Activated T-cell treated with anti-CD3 and anti-CD28 coated beads, Interleukin-2, amount 50 U/mL, for 24 hours (primary cell): ENCODE results near the gene CAT.
"Not testable (repeated sequence)": the region's sequence is repeated elsewhere in the genome, so short reads cannot be mapped to it uniquely, and the experiment has no call there.

ENCODE experiments used
- DNase-seq: peaks from one replicate; pipeline ENCODE4 v3.0.0-alpha.2; 2020
- H3K27ac Mint-ChIP-seq: 2 replicates; pipeline ENCODE4 v1.8.0; 2020; ENCODE audit warnings: mild to moderate bottlenecking, mixed read lengths
- H3K27me3 Mint-ChIP-seq: 2 replicates; pipeline ENCODE4 v1.8.0; 2020; ENCODE audit warnings: mixed read lengths
- H3K36me3 Mint-ChIP-seq: 2 replicates; pipeline ENCODE4 v1.8.0; 2020; ENCODE audit warnings: low read depth, mixed read lengths
- H3K4me1 Mint-ChIP-seq: 2 replicates; pipeline ENCODE4 v1.8.0; 2020; ENCODE audit warnings: low read depth, mixed read lengths
- H3K4me3 Mint-ChIP-seq: 2 replicates; pipeline ENCODE4 v1.8.0; 2020; ENCODE audit warnings: mild to moderate bottlenecking, moderate library complexity, mixed read lengths
- H3K9me3 Mint-ChIP-seq: 2 replicates; pipeline ENCODE4 v1.8.0; 2020; ENCODE audit warnings: mixed read lengths

Gene CAT

DNA sequence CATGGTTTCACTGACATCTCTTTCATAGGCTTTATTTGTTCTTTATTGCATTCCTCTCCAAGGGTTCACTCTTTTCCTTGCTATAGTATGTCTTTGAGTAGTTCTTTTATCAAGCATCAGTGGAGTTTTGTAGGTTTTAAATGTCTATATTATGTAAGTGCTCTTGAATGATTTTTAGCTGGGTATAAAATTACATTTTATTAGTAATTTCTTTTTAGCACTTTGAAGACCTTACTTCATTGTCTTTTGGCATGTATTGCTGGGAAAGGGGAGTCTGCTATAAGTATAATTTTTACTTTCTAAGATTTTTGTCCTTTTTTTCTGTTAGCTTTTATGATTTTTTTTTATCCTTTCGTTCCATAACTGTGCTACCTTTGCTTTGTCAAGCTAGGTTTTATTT is 25.5 kb upstream of the CAT start:
- H3K9me3 Mint-ChIP-seq: peaks cover 24% of the 10 kb centered on the region
- no peak overlapping the region for H3K27ac Mint-ChIP-seq
- no peak overlapping the region for H3K4me3 Mint-ChIP-seq
- H3K27me3 Mint-ChIP-seq: peaks cover 26% of the 10 kb centered on the region
- no peaks in the 10 kb centered on the region for H3K36me3 Mint-ChIP-seq
- no peak for DNase-seq
- H3K4me1 Mint-ChIP-seq: no peaks in the 10 kb centered on the region

DNA sequence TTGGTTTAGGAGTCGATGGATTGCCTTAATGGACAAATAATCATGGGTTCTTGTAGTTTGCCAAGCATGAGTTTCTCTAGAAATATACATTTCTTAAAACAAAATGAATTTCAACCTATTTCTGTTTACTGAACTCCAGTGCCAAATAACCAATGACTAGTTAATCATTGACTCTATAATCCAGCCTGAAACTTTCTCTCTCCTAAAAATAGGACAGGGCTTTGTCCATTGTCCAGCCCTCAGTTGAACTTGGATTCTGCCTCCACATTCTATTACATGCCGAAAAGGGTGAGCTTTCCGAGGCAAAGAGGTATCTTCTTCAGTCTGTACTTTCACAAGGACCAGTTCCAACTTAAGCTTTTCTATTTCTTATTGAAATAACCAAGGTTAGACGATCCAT is 23.2 kb upstream of the CAT start:
- Mint-ChIP-seq H3K27ac (no peak overlapping the region), H3K36me3 (no peaks in the 10 kb centered on the region), H3K27me3 (peaks cover 24% of the 10 kb centered on the region), H3K9me3 (peaks cover 24% of the 10 kb centered on the region), H3K4me1 (no peaks in the 10 kb centered on the region), H3K4me3 (no peak overlapping the region)
- no peak for DNase-seq

DNA sequence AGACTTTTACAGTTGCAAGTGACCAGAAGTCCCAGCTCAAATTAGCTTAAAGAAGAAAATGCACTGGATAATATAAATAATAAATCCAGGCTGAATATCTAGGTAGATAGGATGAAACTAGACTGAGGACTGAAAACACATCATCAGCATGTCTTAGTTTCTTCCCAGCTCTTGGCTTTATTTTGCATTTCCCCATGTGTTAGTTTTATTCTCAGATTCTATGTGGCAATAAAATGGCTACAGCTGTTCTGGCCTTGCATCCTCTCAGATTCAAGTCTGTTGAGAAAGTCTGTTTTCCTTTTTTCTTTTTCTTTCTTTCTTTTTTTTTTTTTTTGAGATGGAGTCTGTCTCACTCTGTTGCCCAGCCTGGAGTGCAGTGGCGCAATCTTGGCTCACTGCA is 22.6 kb upstream of the CAT start:
- no peak overlapping the region for H3K4me3 Mint-ChIP-seq
- no peaks in the 10 kb centered on the region for H3K4me1 Mint-ChIP-seq
- H3K27me3 Mint-ChIP-seq: peaks cover 24% of the 10 kb centered on the region
- no peak for DNase-seq
- no peak overlapping the region for H3K27ac Mint-ChIP-seq
- H3K36me3 Mint-ChIP-seq: no peaks in the 10 kb centered on the region
- H3K9me3 Mint-ChIP-seq: peaks cover 24% of the 10 kb centered on the region

DNA sequence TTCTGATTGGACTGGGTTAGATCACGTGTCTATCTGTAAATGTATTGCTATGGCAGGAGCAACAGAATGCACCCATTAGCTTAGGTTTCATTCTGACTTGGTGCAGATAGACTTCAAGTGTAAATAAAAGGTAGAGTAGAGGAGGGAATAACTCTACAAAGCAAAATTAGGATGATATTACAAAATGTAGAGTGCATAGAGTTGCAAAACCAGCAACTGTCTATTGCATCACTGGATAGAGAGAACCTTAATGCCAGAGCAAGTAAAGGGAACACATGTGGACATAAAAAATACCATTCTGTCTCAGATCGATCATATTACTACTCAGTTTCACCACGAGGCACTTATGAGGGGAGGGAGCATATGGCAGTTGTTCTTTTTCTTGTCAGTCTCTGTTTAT is 22.0 kb upstream of the CAT start:
- Mint-ChIP-seq H3K4me3 (no peak overlapping the region), H3K36me3 (no peaks in the 10 kb centered on the region), H3K9me3 (peaks cover 22% of the 10 kb centered on the region), H3K27me3 (peaks cover 24% of the 10 kb centered on the region), H3K27ac (no peak overlapping the region), H3K4me1 (no peaks in the 10 kb centered on the region)
- no peak for DNase-seq

DNA sequence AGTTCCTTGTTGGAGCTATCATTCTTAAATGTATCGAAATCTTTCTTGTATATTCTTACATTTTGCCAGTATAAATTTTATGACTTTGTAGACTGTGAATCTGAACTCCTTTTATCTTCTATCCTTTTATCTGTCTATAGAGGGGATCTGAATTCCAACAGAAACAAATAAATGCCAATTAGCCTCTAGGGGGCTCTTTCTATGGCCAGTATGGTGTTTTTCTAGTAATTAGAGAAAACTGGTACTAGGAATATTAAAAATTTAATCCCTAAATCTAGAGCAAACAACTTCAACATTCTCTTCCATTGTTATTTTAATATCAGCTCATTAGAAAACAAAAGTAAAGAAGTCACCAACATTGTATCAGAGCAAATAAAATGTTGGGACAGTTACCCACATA is 21.5 kb upstream of the CAT start:
- Mint-ChIP-seq H3K4me3 (no peak overlapping the region), H3K27me3 (peaks cover 27% of the 10 kb centered on the region), H3K27ac (no peak overlapping the region), H3K9me3 (peaks cover 21% of the 10 kb centered on the region), H3K36me3 (no peaks in the 10 kb centered on the region), H3K4me1 (no peaks in the 10 kb centered on the region)
- DNase-seq: no peak

DNA sequence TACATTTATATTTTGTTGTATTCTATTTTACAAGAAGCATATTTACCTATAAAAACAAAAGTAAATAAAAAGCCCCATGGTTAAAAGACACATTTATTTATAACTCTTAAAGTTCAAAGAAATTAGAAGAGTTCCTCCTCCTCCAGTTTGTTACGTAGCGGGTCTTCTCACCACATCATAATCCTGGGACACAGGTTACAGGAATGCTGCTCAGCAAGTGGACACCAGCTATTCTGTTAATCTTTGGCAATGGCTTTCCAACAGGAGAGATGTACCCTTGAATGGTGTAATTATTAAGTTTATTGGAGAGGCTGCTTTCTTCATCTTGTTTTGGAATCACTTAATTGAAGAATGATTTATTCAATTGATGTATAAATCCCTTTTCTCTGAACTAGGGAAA is 19.6 kb upstream of the CAT start:
- Mint-ChIP-seq H3K4me3 (no peak overlapping the region), H3K4me1 (no peaks in the 10 kb centered on the region), H3K9me3 (peaks cover 6% of the 10 kb centered on the region), H3K27ac (no peak overlapping the region), H3K36me3 (no peaks in the 10 kb centered on the region), H3K27me3 (peaks cover 32% of the 10 kb centered on the region)
- DNase-seq: no peak

DNA sequence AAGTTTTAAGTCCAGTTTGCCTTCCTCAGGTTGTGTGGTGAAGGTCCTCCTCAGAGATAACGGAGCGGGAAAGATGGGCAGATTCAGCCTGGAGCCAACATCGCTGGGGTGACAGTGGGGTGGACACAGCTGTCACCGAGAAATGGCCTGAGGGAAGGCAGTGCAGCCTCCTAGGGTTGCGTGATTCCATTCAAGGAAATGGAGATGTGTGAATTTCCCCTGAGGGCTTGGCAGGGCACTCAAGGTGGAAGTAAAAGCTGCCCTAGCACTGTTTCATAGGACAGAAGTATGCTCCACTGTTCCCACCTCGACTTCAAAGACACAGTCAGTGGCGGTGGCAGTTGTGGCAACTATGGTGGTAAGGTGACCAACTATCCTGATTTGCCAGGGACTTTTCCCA is 15.4 kb upstream of the CAT start:
- H3K4me1 Mint-ChIP-seq: no peaks in the 10 kb centered on the region
- no peak for DNase-seq
- no peak overlapping the region for H3K27ac Mint-ChIP-seq
- H3K36me3 Mint-ChIP-seq: no peaks in the 10 kb centered on the region
- H3K4me3 Mint-ChIP-seq: no peak overlapping the region
- H3K9me3 Mint-ChIP-seq: no peaks in the 10 kb centered on the region
- peaks cover 17% of the 10 kb centered on the region for H3K27me3 Mint-ChIP-seq

DNA sequence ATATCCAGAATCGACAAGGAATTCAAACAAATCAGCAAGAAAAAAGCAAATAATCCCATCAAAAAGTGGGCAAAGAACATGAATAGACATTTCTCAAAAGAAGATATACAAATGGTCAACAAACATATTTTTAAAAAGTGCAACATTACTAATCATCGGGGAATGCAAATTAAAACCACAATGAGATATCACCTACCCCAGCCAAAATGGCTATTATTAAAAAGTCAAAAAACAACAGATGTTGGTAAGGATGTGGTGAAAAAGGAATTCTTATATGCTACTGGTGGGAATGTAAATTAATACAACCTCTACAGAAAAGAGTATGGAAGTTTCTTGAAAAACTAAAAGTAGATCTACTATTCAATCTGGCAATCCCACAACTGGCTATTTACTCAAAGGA is 13.9 kb upstream of the CAT start:
- not testable (repeated sequence) for H3K27ac Mint-ChIP-seq, H3K9me3 Mint-ChIP-seq, H3K36me3 Mint-ChIP-seq, H3K4me1 Mint-ChIP-seq, DNase-seq, H3K4me3 Mint-ChIP-seq
- H3K27me3 Mint-ChIP-seq: peaks cover 17% of the 10 kb centered on the region

DNA sequence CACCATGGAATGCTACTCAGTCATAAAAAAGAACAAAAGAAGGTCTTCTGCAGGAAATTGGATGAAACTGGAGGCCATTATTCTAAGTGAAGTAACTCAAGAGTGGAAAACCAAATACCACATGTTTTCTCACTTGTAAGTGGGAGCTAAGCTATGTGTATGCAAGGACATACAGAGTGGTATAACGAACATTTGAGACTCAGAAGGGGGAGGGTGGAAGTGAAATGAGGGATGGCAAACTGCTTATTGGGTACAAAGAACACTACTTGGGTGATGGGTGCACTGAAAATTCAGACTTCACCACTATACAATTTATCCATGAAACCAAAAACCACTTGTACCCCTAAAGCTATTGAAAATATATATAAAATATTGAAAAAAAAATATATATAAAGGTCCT is 13.4 kb upstream of the CAT start:
- no peak for DNase-seq
- H3K4me1 Mint-ChIP-seq: no peaks in the 10 kb centered on the region
- H3K9me3 Mint-ChIP-seq: no peaks in the 10 kb centered on the region
- H3K36me3 Mint-ChIP-seq: no peaks in the 10 kb centered on the region
- H3K27ac Mint-ChIP-seq: no peak overlapping the region
- no peak overlapping the region for H3K4me3 Mint-ChIP-seq
- H3K27me3 Mint-ChIP-seq: peaks cover 16% of the 10 kb centered on the region

DNA sequence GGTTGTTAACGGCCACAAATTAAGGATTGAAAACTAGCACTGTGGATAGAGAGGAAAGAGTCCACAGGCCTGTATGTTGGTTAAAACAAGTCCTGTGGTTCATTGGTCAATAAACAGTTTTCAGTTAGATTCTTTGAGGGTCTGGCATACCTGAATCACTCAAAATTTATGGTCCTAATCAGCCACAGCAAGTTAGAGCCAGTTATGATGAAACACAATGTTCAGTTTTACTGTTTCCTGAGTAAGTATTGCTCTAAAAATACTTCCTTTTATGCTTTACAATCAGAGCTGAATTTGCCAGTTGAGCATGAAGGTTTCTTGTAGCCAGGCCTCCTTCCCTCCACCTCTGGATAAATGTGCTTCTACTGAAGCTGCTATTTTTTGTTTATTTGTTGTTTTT is 12.9 kb upstream of the CAT start:
- Mint-ChIP-seq H3K36me3 (no peaks in the 10 kb centered on the region), H3K27ac (no peak overlapping the region), H3K27me3 (peaks cover 11% of the 10 kb centered on the region), H3K4me1 (no peaks in the 10 kb centered on the region), H3K4me3 (no peak overlapping the region), H3K9me3 (no peaks in the 10 kb centered on the region)
- no peak for DNase-seq

DNA sequence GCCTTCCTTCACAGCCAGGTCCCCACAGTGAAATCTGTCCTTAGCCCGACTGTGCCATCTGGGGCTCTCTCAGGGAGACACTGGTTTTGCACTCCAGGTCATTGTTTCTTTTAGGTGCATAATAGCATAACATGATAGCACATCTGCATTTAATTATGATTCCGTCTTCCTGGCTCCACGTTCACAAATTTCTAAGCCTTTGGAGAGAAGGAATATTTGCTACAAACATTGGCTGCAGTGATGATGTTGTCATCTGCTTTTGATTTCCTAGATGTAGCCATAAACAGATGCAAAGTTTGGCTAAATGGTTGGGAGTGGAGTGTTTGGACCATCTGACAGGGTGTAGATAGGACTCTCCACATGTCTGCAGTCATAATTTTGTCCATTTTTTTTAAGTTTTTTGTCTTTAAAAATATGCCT is 12.0 kb upstream of the CAT start:
- no peaks in the 10 kb centered on the region for H3K4me1 Mint-ChIP-seq
- H3K27me3 Mint-ChIP-seq: peaks cover 9% of the 10 kb centered on the region
- no peak for DNase-seq
- no peak overlapping the region for H3K4me3 Mint-ChIP-seq
- H3K9me3 Mint-ChIP-seq: no peaks in the 10 kb centered on the region
- no peak overlapping the region for H3K27ac Mint-ChIP-seq
- H3K36me3 Mint-ChIP-seq: no peaks in the 10 kb centered on the region

DNA sequence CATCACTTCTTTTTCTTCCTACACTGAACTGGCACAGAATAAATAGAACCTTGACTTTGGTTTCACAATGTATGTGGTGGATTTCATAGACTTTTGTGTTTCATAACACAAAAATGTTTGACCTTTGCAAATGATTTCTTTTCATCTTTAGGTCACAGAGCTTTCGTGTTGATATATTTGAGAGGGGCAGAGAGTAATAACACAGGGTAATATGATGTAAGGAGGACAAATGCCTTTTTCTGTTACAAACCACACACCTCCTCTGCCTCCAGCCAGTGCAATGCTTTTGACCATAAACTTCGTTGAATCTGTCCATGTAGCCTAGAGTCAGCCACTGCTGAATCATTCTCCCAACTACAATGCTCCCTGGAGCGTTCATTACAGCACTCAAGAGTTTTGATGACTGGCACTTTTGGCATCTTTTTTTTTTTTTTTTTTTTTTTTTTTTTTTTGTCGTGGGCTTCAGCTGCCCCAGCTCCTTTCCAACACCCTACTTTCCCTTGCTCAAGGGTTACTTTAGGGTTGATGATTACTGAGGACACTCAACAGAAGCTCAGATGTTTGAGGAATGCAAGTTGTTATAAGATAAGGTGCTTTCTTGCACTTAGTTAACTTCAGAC is 11.4 kb upstream of the CAT start:
- no peaks in the 10 kb centered on the region for H3K9me3 Mint-ChIP-seq
- peaks cover 5% of the 10 kb centered on the region for H3K27me3 Mint-ChIP-seq
- H3K27ac Mint-ChIP-seq: no peak overlapping the region
- H3K4me3 Mint-ChIP-seq: no peak overlapping the region
- H3K36me3 Mint-ChIP-seq: no peaks in the 10 kb centered on the region
- no peak for DNase-seq
- H3K4me1 Mint-ChIP-seq: no peaks in the 10 kb centered on the region

DNA sequence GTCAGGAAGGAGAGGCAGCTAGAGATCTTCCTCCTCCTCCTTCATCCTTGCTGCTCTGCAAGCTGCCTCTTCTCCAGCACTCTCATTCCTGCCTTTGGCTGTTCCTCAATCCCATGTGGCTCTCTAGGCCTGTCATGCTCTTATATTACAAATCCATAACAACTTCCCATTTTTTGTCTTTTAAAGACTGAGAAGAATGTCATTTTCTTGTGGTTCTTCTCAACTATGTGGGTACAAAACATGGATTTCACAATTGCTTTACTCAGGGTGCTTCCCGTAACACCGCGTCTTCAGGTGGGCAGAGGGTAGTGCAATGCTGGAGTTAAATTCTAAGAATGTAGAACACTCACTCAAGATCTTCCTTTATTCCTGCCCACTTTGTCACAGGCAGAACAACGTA is 6.8 kb upstream of the CAT start:
- H3K27me3 Mint-ChIP-seq: no peaks in the 10 kb centered on the region
- DNase-seq: no peak
- H3K4me3 Mint-ChIP-seq: no peak overlapping the region
- H3K4me1 Mint-ChIP-seq: no peaks in the 10 kb centered on the region
- no peaks in the 10 kb centered on the region for H3K36me3 Mint-ChIP-seq
- H3K27ac Mint-ChIP-seq: no peak overlapping the region
- H3K9me3 Mint-ChIP-seq: no peaks in the 10 kb centered on the region

DNA sequence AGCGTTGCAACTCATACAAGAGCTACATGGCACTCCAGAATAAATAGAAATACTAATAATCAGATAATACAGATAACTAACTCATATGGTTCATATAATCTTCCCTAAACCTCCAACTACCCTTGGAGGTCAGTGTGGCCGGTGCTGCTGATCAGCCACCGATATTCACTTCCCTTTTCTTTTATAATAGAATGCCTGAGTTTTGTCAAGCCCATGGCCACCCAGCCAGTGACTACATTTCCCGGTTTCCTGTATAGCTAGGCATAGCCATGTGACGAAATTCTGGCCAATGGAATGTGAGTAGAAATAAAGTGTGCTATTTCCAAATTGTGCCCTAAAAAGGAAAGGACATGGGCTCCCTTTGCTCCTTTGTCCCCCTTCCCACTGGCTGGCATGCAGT is 5.9 kb upstream of the CAT start:
- no peak for DNase-seq
- peaks cover 4% of the 10 kb centered on the region for H3K4me1 Mint-ChIP-seq
- no peaks in the 10 kb centered on the region for H3K36me3 Mint-ChIP-seq
- H3K27ac Mint-ChIP-seq: no peak overlapping the region
- no peaks in the 10 kb centered on the region for H3K9me3 Mint-ChIP-seq
- H3K27me3 Mint-ChIP-seq: no peaks in the 10 kb centered on the region
- H3K4me3 Mint-ChIP-seq: no peak overlapping the region

DNA sequence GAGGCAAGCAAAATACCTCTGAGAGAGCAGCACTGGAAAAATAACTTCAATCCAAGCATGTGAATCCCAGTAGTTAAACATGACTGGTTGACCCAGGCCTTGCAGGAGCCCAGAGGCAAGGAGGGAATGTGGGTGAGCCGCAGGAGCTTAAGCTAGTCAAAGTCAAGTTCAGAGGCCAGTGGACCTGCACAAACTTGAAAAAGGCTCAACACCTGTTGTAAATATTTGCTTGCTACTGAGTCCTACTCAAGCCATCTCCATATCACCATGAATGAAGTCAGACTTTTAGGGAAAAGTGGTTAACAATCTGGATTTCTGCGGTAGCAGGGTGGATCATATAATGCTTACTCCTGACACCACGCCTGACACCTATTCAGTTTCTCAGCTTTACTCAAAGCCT is 4.8 kb upstream of the CAT start:
- no peaks in the 10 kb centered on the region for H3K9me3 Mint-ChIP-seq
- peaks cover 2% of the 10 kb centered on the region for H3K36me3 Mint-ChIP-seq
- H3K27me3 Mint-ChIP-seq: no peaks in the 10 kb centered on the region
- H3K27ac Mint-ChIP-seq: no peak overlapping the region
- no peak overlapping the region for H3K4me3 Mint-ChIP-seq
- peaks cover 4% of the 10 kb centered on the region for H3K4me1 Mint-ChIP-seq
- no peak for DNase-seq
